Putamen (tissue), 1 donor: ENCODE measurements around the gene CATSPERZ.

ENCODE experiments used
- DNase-seq: peaks from one replicate; pipeline ENCODE4 v3.0.0-alpha.2; 2016; ENCODE audit warnings: low spot score

Gene CATSPERZ, protein sequence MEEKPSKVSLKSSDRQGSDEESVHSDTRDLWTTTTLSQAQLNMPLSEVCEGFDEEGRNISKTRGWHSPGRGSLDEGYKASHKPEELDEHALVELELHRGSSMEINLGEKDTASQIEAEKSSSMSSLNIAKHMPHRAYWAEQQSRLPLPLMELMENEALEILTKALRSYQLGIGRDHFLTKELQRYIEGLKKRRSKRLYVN

GRCh38 chr11:64299847-64300648 is at the start of gene CATSPERZ:
Gene CATSPERZ (plus strand): TSS chr11:64300358. CDS start chr11:64300411, 53 bp downstream.
- no peak for DNase-seq

DNA sequence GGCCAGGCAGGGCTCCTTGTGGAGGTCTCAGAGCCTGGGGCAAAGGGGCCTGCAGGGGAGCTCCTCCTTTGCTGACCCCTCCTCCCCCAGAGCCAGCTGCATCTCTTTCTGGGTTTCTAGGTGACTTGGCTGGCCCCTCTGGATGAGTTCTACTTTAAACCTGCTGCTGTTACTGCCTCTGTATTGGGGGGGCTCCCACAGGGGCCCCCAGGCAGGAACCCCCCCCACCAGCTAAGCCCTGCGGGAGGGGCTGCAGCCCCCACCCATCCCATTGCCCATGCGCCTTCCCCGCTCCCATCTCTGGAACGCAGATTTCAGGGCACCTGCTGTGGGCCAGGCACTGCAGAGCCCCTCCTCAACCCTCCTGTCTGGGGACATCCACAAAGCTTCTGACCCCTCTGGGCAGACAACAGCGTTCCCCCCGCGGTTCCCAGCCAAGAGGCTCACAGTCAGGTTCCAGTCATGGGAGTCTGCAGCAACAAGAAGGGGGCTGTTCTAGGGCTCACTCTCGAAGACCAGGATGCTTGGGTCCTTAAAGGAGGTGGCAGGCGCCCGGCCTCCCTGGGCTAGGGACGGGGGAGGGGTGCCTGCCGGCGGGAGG is 49.6 kb upstream of the CATSPERZ start:
- no peak for DNase-seq

GRCh38 chr11:64251016-64251752 is 49.0 kb upstream of the CATSPERZ start, which contains the start of gene PLCB3:
Gene PLCB3 (plus strand): TSS chr11:64251530. CDS start chr11:64251650, 120 bp downstream.
- DNase-seq = no peak

DNA sequence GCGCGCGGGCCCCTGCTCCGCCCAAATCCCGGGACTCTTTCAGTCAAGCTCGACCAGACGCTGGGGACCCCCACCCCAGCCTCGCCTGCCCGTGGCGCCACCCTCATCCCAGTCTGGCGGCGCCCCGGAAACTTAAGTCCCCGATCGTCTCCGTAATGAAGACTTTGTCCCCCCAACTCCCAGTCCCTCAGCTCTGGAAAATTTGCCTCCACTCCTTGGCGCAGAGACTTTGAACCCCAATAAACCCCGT is 48.5 kb upstream of the CATSPERZ start:
- no peak for DNase-seq

GRCh38 chr11:64252003-64252872 is 47.9 kb upstream of the CATSPERZ start:
- no peak for DNase-seq

- no peak for DNase-seq
Measured at GRCh38 chr11:64253043-64253442, 47.1 kb upstream of the CATSPERZ start.

- no peak for DNase-seq
Measured at GRCh38 chr11:64253481-64253880, 46.7 kb upstream of the CATSPERZ start.

DNA sequence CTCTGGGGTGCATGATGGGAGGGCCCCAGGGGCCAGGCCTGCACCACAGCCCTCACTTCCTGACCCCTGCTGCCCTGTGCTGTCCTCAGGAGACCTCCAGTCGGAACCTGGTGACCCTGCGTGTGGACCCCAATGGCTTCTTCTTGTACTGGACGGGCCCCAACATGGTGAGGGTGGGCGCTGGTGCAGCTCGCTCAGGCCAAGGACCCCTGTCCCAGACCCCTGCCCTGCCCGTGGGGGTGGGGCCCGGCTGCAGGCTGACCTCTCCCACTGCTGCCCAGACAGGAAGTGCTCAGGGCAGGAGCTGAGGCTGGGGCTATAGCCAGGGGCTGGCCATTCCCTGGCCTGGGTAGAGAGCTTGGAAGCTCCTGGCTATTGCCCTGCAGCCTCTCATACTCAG is 45.8 kb upstream of the CATSPERZ start:
- DNase-seq = no peak

DNA sequence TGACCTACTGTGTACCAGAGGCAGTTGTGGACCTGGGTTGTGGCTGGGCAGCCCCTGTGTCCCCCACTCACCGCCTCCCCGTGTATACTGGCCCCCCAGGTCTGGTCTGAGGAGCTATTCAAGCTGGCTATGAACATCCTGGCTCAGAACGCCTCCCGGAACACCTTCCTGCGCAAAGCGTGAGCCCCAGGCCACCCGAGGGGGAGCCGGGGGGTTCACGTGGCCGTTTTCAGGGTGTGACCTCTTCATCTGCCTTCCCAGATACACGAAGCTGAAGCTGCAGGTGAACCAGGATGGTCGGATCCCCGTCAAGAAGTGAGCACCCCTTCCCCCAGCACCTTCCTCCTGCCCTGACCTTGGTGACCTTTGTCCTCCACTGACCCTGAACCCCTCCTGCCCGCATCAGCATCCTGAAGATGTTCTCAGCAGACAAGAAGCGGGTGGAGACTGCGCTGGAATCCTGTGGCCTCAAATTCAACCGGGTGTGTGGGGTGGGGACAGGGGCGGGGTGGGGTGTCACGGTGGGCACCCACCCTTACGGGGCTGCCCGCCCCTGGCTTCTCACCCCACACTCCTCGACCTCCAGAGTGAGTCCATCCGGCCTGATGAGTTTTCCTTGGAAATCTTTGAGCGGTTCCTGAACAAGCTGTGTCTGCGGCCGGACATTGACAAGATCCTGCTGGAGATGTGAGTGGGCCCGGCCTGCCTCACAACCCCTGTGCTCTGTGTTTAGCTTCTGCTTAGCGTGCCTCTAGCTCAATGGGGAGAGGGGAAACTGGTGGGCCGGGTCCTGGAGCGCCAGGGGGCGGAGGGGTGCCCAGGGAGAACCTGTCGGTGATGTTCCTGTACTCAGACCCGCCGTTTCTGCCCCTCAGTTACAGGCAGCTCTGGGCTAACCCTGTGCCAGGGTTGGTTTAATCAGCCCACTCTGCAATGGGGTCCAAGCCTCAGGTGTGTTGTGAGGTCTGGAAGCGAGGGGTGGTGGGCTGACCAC is 44.7 kb upstream of the CATSPERZ start:
- no peak for DNase-seq

DNA sequence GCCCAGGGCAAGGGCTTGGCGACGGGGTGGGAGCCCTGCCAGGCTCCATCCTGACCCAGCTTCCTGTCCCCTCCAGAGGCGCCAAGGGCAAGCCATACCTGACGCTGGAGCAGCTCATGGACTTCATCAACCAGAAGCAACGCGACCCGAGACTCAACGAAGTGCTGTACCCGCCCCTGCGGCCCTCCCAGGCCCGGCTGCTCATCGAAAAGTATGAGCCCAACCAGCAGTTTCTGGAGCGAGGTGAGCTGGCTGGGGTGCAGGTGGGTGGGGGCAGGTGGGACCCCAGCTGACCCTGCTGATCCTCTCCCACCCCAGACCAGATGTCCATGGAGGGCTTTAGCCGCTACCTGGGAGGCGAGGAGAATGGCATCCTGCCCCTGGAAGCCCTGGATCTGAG is 43.9 kb upstream of the CATSPERZ start:
- DNase-seq = no peak

- DNase-seq = no peak
Measured at GRCh38 chr11:64258356-64258755, 41.8 kb upstream of the CATSPERZ start.

- DNase-seq = no peak
Measured at GRCh38 chr11:64258946-64259532, 41.1 kb upstream of the CATSPERZ start.

GRCh38 chr11:64259533-64260067 is 40.6 kb upstream of the CATSPERZ start:
- DNase-seq = no peak

DNA sequence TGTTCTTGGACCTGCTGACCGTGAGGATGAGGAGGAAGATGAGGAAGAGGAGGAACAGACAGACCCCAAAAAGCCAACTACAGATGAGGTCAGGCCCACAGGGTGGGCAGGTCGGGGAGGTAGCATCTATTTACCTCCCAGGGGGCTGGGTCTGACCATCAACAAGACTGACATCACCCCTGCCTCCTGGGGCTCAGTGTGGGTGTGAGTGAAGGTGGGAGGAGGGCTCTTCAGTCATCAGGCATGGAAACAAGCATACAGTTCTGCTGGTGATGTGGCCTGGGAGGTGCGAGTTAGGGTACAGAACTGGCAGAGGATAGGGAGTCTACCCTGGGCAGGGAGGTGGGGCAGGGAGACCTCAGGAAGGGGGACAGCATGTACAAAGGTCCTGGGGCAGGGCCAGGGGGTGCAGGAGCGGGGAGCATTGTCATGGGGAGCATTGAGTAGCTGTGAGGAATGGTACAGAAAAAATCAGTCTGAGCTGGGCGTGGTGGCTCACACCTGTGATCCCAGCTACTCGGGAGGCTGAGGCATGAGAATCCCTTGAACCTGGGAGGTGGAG is 39.9 kb upstream of the CATSPERZ start:
- DNase-seq = no peak

DNA sequence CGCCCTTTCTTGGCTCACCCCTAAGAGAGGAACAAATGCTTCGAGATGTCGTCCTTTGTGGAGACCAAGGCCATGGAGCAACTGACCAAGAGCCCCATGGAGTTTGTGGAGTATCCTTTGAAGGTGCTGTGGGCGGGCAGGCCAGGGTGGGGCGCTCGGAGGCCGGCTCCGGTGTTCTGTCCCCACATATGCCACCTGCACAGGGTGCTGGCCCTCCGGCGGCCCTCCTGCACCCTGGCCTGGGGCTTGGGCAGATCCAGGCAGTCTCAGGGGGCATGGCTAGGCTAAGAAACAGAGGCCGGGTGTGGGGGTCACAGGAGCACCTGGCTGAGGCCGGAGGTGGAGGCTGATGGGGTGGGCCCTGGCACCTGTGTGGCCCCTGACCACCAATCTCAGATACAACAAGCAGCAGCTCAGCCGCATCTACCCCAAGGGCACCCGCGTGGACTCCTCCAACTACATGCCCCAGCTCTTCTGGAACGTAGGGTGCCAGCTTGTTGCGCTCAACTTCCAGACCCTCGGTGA is 38.5 kb upstream of the CATSPERZ start:
- DNase-seq = no peak

DNA sequence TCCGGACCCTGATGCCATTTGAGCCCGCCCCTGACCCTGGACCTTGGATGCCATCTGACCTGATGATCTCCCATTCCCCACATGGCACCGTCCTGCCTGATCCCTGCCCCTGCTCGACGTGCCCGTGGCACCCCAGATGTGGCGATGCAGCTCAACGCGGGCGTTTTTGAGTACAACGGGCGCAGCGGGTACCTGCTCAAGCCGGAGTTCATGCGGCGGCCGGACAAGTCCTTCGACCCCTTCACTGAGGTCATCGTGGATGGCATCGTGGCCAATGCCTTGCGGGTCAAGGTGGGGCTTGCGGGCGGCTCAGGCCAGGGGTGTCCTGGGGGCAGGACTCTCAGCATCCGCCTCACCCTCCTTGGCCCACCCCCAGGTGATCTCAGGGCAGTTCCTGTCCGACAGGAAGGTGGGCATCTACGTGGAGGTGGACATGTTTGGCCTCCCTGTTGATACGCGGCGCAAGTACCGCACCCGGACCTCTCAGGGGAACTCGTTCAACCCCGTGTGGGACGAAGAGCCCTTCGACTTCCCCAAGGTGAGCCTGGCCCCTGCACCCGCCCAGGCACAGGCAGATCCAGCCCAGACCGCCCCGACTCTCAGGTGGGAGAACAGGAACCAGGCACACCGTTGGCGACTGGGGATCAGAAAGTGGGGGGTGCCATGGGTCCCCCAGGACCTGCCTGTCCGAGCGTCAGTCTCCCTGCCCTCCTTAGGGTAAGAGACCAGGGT is 37.7 kb upstream of the CATSPERZ start:
- no peak for DNase-seq

DNA sequence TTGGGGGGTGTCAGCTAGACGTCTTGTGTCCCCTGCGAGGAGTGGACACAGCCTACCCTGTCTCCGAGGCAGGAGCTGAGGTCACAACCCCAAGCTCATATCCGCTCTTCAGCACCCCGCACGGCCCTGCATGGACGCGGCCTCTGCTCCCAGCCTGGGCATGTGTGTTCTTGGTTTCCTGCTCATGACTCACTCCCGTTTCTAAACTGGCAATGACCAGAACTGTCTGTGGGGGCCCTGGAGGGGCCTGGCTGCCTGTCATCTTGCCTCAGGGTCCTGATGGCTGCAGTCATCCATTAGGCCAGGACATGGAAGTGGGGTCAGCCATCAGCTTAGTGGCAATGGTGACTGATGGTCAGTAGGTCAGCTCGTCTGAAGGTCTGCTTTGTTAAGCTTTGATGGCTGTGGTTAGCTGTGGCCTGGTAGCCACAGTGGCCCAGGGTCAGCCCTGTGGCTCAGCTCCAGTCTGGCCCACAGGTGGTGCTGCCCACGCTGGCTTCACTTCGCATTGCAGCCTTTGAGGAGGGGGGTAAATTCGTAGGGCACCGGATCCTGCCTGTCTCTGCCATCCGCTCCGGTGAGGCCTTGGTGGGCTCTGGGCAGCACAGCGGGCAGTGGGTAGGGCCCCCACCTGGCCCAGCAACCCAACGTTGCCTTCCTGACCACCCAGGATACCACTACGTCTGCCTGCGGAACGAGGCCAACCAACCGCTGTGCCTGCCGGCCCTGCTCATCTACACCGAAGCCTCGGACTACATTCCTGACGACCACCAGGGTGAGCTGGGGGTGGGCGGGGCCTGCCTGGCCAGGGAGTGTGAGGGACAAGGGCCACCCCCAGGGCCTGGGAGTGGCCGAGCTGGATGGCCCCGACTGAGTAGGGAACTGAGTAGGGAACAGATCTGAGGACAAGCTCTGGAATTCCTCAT is 36.9 kb upstream of the CATSPERZ start:
- DNase-seq = no peak
